Parathyroid adenoma (tissue), 2 donors: ENCODE measurements around the gene PARP4.
"Not testable (repeated sequence)": the region's sequence is repeated elsewhere in the genome, so short reads cannot be mapped to it uniquely, and the experiment has no call there.

Source experiments
- H2AFZ ChIP-seq: fragments of 300-600 bp; sonication (generic); one replicate; pipeline ENCODE4 v1.7.0; 2017; ENCODE audit warnings: antibody characterized with exemption, mild to moderate bottlenecking
- H3K27ac ChIP-seq: fragments of 300-600 bp; sonication (generic); one replicate; pipeline ENCODE4 v1.7.0; 2017
- H3K27me3 ChIP-seq: fragments of 300-600 bp; sonication (generic); one replicate; pipeline ENCODE4 v1.7.0; 2017; ENCODE audit warnings: low read length; ENCODE audit not compliant: control insufficient read depth, insufficient read depth
- H3K36me3 ChIP-seq: fragments of 300-600 bp; sonication (generic); one replicate; pipeline ENCODE4 v1.7.0; 2017; ENCODE audit warnings: low read length; ENCODE audit not compliant: control insufficient read depth, insufficient read depth
- H3K4me1 ChIP-seq: fragments of 300-600 bp; sonication (generic); one replicate; pipeline ENCODE4 v1.7.0; 2017; ENCODE audit warnings: control low read depth
- H3K4me2 ChIP-seq: fragments of 300-600 bp; sonication (generic); one replicate; pipeline ENCODE4 v1.7.0; 2017; ENCODE audit warnings: low read length
- H3K4me3 ChIP-seq: fragments of 300-600 bp; sonication (generic); one replicate; pipeline ENCODE4 v1.7.0; 2017; ENCODE audit warnings: low read depth, low read length
- H3K79me2 ChIP-seq: fragments of 300-600 bp; sonication (generic); one replicate; pipeline ENCODE4 v1.7.0; 2017; ENCODE audit warnings: control low read depth
- H3K9ac ChIP-seq: fragments of 300-600 bp; sonication (generic); one replicate; pipeline ENCODE4 v1.7.0; 2017; ENCODE audit warnings: mild to moderate bottlenecking
- H3K9me3 ChIP-seq: fragments of 300-600 bp; sonication (generic); one replicate; pipeline ENCODE4 v1.7.0; 2017; ENCODE audit warnings: low read length; ENCODE audit not compliant: control insufficient read depth
- TF ChIP-seq, protein P1 (sequence below): fragments of 300-600 bp; sonication (generic); IDR thresholded peaks from one replicate; pipeline ENCODE4 v1.7.0; 2017; ENCODE audit warnings: antibody characterized with exemption, mild to moderate bottlenecking
- donor health status: primary hyperparathyroidism.

The PARP4 gene

GRCh38 chr13:24450530-24450929, 62.0 kb downstream of the PARP4 start:
- Histone ChIP-seq H3K9ac (no peak overlapping the region), H3K27ac (no peak overlapping the region), H3K9me3 (no peaks in the 10 kb centered on the region), H2AFZ (no peak overlapping the region), H3K4me3 (no peak overlapping the region), H3K27me3 (no peaks in the 10 kb centered on the region), H3K4me1 (no peaks in the 10 kb centered on the region), H3K4me2 (no peak overlapping the region), H3K36me3 (no peaks in the 10 kb centered on the region), H3K79me2 (no peaks in the 10 kb centered on the region)
- TF ChIP-seq, protein P1, sequence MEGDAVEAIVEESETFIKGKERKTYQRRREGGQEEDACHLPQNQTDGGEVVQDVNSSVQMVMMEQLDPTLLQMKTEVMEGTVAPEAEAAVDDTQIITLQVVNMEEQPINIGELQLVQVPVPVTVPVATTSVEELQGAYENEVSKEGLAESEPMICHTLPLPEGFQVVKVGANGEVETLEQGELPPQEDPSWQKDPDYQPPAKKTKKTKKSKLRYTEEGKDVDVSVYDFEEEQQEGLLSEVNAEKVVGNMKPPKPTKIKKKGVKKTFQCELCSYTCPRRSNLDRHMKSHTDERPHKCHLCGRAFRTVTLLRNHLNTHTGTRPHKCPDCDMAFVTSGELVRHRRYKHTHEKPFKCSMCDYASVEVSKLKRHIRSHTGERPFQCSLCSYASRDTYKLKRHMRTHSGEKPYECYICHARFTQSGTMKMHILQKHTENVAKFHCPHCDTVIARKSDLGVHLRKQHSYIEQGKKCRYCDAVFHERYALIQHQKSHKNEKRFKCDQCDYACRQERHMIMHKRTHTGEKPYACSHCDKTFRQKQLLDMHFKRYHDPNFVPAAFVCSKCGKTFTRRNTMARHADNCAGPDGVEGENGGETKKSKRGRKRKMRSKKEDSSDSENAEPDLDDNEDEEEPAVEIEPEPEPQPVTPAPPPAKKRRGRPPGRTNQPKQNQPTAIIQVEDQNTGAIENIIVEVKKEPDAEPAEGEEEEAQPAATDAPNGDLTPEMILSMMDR: no peak

DNA sequence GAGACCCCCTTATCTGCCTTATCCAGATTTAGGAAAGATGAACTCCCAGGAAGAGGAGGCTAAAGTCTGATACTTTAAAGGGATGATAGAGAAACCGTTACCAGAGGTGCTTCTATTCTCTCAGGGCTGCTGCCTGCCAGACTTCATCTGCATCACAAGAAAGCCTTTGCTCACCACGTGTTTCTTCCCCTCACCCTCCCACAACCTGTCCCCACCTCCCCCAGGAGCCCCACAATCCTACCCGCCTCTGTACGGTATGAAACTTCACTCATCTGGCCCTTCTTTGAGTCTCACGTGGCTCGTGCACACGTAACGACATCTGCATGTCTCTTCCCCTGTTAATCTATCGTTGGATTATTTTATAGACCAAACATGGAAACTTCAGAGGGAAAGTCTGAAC, 67.7 kb downstream of the PARP4 start:
- not testable (repeated sequence) for H3K9ac ChIP-seq, H2AFZ ChIP-seq, H3K4me3 ChIP-seq, H3K27me3 ChIP-seq, H3K4me1 ChIP-seq, H3K27ac ChIP-seq, H3K36me3 ChIP-seq, H3K9me3 ChIP-seq, H3K79me2 ChIP-seq, H3K4me2 ChIP-seq

- H3K9ac ChIP-seq: no peak overlapping the region
- no peak overlapping the region for H3K27ac ChIP-seq
- no peak overlapping the region for H2AFZ ChIP-seq
- H3K4me2 ChIP-seq: no peak overlapping the region
- H3K36me3 ChIP-seq: no peaks in the 10 kb centered on the region
- no peaks in the 10 kb centered on the region for H3K27me3 ChIP-seq
- H3K79me2 ChIP-seq: no peaks in the 10 kb centered on the region
- no peak overlapping the region for H3K4me3 ChIP-seq
- TF ChIP-seq, protein P1: no peak
- H3K4me1 ChIP-seq: no peaks in the 10 kb centered on the region
- no peaks in the 10 kb centered on the region for H3K9me3 ChIP-seq
Observed at GRCh38 chr13:24443366-24443765, 69.2 kb downstream of the PARP4 start.

GRCh38 chr13:24426045-24426444, 86.5 kb downstream of the PARP4 start:
- H3K79me2 ChIP-seq, H3K36me3 ChIP-seq, H3K27ac ChIP-seq, H3K9me3 ChIP-seq, H3K27me3 ChIP-seq, H2AFZ ChIP-seq, H3K9ac ChIP-seq, H3K4me2 ChIP-seq, H3K4me1 ChIP-seq, H3K4me3 ChIP-seq: not testable (repeated sequence)

DNA sequence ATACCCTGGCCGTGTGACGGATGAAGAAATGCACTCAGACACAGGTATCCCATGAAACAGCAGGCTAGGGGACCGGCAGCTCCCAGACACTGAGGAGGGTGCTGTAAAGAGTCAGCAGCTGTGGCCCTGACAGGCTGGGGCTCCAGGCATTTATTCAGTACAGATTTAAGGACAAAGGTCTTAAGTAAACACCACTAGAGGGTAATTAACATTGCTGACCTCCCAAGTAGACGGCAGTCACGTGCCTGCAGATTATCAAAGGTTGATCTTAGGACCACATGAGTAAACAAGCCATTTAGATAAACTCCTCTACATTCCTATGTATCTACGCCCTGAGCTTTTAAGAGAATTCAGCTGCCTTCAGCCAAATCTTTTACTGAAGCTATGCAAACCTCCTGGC, 92.9 kb downstream of the PARP4 start:
- not testable (repeated sequence) for H3K4me3 ChIP-seq, H3K36me3 ChIP-seq, H3K4me1 ChIP-seq, H3K9me3 ChIP-seq, H3K27ac ChIP-seq, H3K4me2 ChIP-seq, H3K9ac ChIP-seq, H2AFZ ChIP-seq, H3K27me3 ChIP-seq, H3K79me2 ChIP-seq

DNA sequence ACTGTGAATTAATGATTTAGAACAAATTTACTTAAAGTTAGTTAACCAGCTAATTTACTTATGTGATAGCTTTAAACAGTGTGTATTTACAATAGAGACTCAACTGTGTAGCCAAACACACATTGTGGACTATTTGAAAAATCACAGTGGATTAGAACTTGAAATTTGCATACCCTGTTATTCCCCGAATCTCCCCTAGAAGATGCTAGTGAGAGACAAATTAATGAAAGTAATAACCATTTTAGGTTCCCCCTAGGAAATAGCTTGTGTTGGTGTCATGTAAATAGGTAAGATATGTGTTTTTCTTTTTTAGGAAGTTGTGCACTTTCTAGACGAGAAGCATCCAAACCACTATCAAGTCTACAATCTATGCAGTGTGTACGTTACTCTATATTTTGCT, 104.7 kb downstream of the PARP4 start:
- Histone ChIP-seq H3K4me1 (no peaks in the 10 kb centered on the region), H3K4me3 (no peak overlapping the region), H3K27me3 (no peaks in the 10 kb centered on the region), H3K27ac (no peak overlapping the region), H3K4me2 (no peak overlapping the region), H3K79me2 (no peaks in the 10 kb centered on the region), H3K9ac (no peak overlapping the region), H3K36me3 (no peaks in the 10 kb centered on the region), H3K9me3 (no peaks in the 10 kb centered on the region), H2AFZ (no peak overlapping the region)
- TF ChIP-seq, protein P1: no peak
